IPS-15b (cell line): ENCODE results near the gene GRB7.
"Not testable (repeated sequence)": the region's sequence is repeated elsewhere in the genome, so short reads cannot be mapped to it uniquely, and the experiment has no call there.

ENCODE experiments used
- H3K27me3 ChIP-seq: one replicate; pipeline ENCODE4 v1.6.1; 2013; ENCODE audit warnings: low read length; ENCODE audit not compliant: control insufficient read depth, insufficient read depth
- H3K36me3 ChIP-seq: one replicate; pipeline ENCODE4 v1.6.1; 2013; ENCODE audit warnings: low read length; ENCODE audit not compliant: control insufficient read depth, insufficient read depth
- H3K4me1 ChIP-seq: one replicate; pipeline ENCODE4 v1.6.1; 2013; ENCODE audit warnings: mild to moderate bottlenecking, low read length; ENCODE audit not compliant: control insufficient read depth, insufficient read depth
- H3K4me3 ChIP-seq: one replicate; pipeline ENCODE4 v1.5.1; 2013; ENCODE audit warnings: low read depth, low read length
- H3K9ac ChIP-seq: one replicate; pipeline ENCODE4 v1.6.1; 2013; ENCODE audit warnings: low read depth, mild to moderate bottlenecking, low read length
- H3K9me3 ChIP-seq: one replicate; pipeline ENCODE4 v1.6.1; 2013; ENCODE audit warnings: mild to moderate bottlenecking, low read length; ENCODE audit not compliant: control insufficient read depth, insufficient read depth

GRB7 gene

GRCh38 chr17:39737760-39738567 lies at the start of gene GRB7:
Gene GRB7, plus strand, starts transcription at chr17:39737938. Its CDS starts 4,364 bp downstream, at chr17:39742302.
- Histone ChIP-seq H3K4me3 (peak within 1 kb of the TSS; percentile 90), H3K9ac (peak within 1 kb of the TSS; percentile 73), H3K9me3 (no peaks in the 10 kb centered on the region)

GRCh38 chr17:39688475-39688835 lies 49.3 kb upstream of the GRB7 start:
- H3K27me3 ChIP-seq = no peaks in the 10 kb centered on the region
- H3K4me1 ChIP-seq = peaks cover 11% of the 10 kb centered on the region
- peak overlapping the region; percentile 87 for H3K4me3 ChIP-seq
- peak overlapping the region; percentile 94 for H3K9ac ChIP-seq
- no peaks in the 10 kb centered on the region for H3K36me3 ChIP-seq
- no peaks in the 10 kb centered on the region for H3K9me3 ChIP-seq

More at GRCh38 chr17:39737760-39738567, at the start of gene GRB7:
- no peaks in the 10 kb centered on the region for H3K27me3 ChIP-seq
- peaks cover 11% of the 10 kb centered on the region for H3K36me3 ChIP-seq
- peaks cover 6% of the 10 kb centered on the region for H3K4me1 ChIP-seq

GRCh38 chr17:39688945-39689344 lies 48.8 kb upstream of the GRB7 start:
- peaks cover 11% of the 10 kb centered on the region for H3K4me1 ChIP-seq
- H3K4me3 ChIP-seq = peak overlapping the region; percentile 87
- H3K27me3 ChIP-seq = no peaks in the 10 kb centered on the region
- no peaks in the 10 kb centered on the region for H3K36me3 ChIP-seq
- no peaks in the 10 kb centered on the region for H3K9me3 ChIP-seq
- peak overlapping the region; percentile 94 for H3K9ac ChIP-seq

- Histone ChIP-seq H3K9me3 (no peaks in the 10 kb centered on the region), H3K4me3 (no peak overlapping the region), H3K9ac (peak overlapping the region; percentile 50), H3K36me3 (no peaks in the 10 kb centered on the region), H3K27me3 (no peaks in the 10 kb centered on the region), H3K4me1 (peaks cover 15% of the 10 kb centered on the region)
Measured at GRCh38 chr17:39694593-39694992, 43.1 kb upstream of the GRB7 start.

- H3K9ac ChIP-seq = peak overlapping the region; percentile 50
Measured at GRCh38 chr17:39695089-39695474, 42.7 kb upstream of the GRB7 start.

GRCh38 chr17:39696731-39697130 lies 41.0 kb upstream of the GRB7 start:
- H3K36me3 ChIP-seq = no peaks in the 10 kb centered on the region
- H3K9me3 ChIP-seq = no peaks in the 10 kb centered on the region
- H3K4me3 ChIP-seq = no peak overlapping the region
- H3K4me1 ChIP-seq = peaks cover 13% of the 10 kb centered on the region
- no peak overlapping the region for H3K9ac ChIP-seq
- no peaks in the 10 kb centered on the region for H3K27me3 ChIP-seq

More at GRCh38 chr17:39695089-39695474, 42.7 kb upstream of the GRB7 start:
- Histone ChIP-seq H3K4me1 (peaks cover 13% of the 10 kb centered on the region), H3K4me3 (no peak overlapping the region), H3K36me3 (no peaks in the 10 kb centered on the region), H3K9me3 (no peaks in the 10 kb centered on the region), H3K27me3 (no peaks in the 10 kb centered on the region)

GRCh38 chr17:39697961-39698360 lies 39.8 kb upstream of the GRB7 start:
- H3K4me1 ChIP-seq = peaks cover 18% of the 10 kb centered on the region
- no peaks in the 10 kb centered on the region for H3K27me3 ChIP-seq
- no peaks in the 10 kb centered on the region for H3K36me3 ChIP-seq

GRCh38 chr17:39699157-39699817 lies 38.5 kb upstream of the GRB7 start:
- not testable (repeated sequence) for H3K27me3 ChIP-seq, H3K36me3 ChIP-seq, H3K9me3 ChIP-seq
- Histone ChIP-seq H3K4me1 (peaks cover 27% of the 10 kb centered on the region), H3K9ac (peak overlapping the region; percentile 81), H3K4me3 (peak overlapping the region; percentile 90)

More at GRCh38 chr17:39697961-39698360, 39.8 kb upstream of the GRB7 start:
- Histone ChIP-seq H3K9me3 (no peaks in the 10 kb centered on the region), H3K4me3 (no peak overlapping the region), H3K9ac (no peak overlapping the region)

- peak within 1 kb of the TSS; percentile 90 for H3K4me3 ChIP-seq
- no peaks in the 10 kb centered on the region for H3K9me3 ChIP-seq
- no peaks in the 10 kb centered on the region for H3K27me3 ChIP-seq
- H3K36me3 ChIP-seq = no peaks in the 10 kb centered on the region
- H3K9ac ChIP-seq = peak within 1 kb of the TSS; percentile 87
- H3K4me1 ChIP-seq = peaks cover 31% of the 10 kb centered on the region
Measured at GRCh38 chr17:39699818-39700147, 38.0 kb upstream of the GRB7 start, which contains the start of gene ERBB2. Gene ERBB2, plus strand, starts transcription at chr17:39700064. Its CDS starts 175 bp downstream, at chr17:39700239.

- H3K4me1 ChIP-seq = peaks cover 31% of the 10 kb centered on the region
- H3K36me3 ChIP-seq = no peaks in the 10 kb centered on the region
- H3K9ac ChIP-seq = peak overlapping the region; percentile 87
- H3K27me3 ChIP-seq = no peaks in the 10 kb centered on the region
- H3K9me3 ChIP-seq = no peaks in the 10 kb centered on the region
- peak overlapping the region; percentile 90 for H3K4me3 ChIP-seq
Measured at GRCh38 chr17:39700148-39700987, 37.4 kb upstream of the GRB7 start.

GRCh38 chr17:39701012-39701783 lies 36.5 kb upstream of the GRB7 start:
- H3K4me3 ChIP-seq = peak overlapping the region; percentile 90
- no peaks in the 10 kb centered on the region for H3K9me3 ChIP-seq
- peak overlapping the region; percentile 41 for H3K9ac ChIP-seq
- peaks cover 34% of the 10 kb centered on the region for H3K4me1 ChIP-seq
- H3K36me3 ChIP-seq = peaks cover 7% of the 10 kb centered on the region
- no peaks in the 10 kb centered on the region for H3K27me3 ChIP-seq
